Hepatocyte (in vitro differentiated cells): ENCODE results near the gene DPP10.

Experiments used
- CTCF ChIP-seq: fragments of 200-600 bp; sonication (generic); IDR thresholded peaks from 2 replicates; pipeline ENCODE4 v1.5.1; 2016; ENCODE audit warnings: antibody characterized with exemption, mild to moderate bottlenecking; ENCODE audit not compliant: poor library complexity
- EZH2 ChIP-seq: fragments of 200-600 bp; sonication (generic); IDR thresholded peaks from 2 replicates; pipeline ENCODE4 v1.6.1; 2016; ENCODE audit warnings: antibody characterized with exemption, mild to moderate bottlenecking, borderline replicate concordance

DNA sequence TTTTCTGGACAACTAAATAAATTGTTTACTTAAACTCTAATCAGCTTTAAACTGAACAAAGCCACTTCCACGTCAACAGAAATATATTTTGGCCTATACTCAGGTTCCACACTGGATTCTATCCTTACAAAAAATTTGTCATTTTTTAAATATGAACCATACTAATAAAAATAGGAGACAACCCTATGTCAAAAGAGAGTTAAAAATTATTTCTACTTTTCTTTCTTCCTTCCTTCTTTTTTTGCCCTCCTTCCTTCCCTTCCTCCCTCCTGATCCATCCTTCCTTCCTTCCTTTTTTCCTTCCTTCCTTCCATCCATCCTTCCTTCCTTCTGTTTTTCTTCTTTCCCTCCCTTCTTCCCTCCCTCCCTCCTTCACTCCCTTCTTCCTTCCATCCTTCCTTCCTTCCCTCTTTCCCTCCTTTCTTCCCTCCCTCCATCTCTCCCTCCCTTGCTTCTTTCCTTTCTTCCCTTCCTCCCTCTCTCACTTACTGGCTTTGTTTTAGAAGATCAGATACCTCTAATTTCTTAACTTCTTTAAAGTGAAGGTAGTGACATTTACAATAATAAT, 1444.9 kb downstream of the DPP10 start:
- no peak for TF ChIP-seq CTCF
- no peak for TF ChIP-seq EZH2
